Erythroblast (primary cell): ENCODE data around the gene KCNC3.

Source experiments
- GATA1 ChIP-seq: IDR thresholded peaks from 2 replicates; pipeline ENCODE4 v1.6.1; 2011; ENCODE audit warnings: low read depth, mild to moderate bottlenecking, control low read depth, low read length, moderate library complexity
- POLR2A ChIP-seq: IDR thresholded peaks from 2 replicates; pipeline ENCODE4 v1.6.1; 2011; ENCODE audit warnings: mild to moderate bottlenecking, low read length

DNA sequence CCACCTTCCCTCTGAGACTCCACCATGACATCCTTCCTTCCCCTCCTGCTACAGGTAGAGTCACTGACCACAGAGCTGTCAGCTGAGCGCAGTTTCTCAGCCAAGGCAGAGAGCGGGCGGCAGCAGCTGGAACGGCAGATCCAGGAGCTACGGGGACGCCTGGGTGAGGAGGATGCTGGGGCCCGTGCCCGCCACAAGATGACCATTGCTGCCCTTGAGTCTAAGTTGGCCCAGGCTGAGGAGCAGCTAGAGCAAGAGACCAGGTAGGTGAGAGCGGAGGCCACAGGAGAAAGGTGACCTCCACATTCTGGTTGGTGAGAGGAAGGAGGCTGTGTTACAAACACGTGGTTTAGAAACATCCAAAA, 27.6 kb downstream of the KCNC3 start:
- TF ChIP-seq POLR2A (no peak), GATA1 (no peak)
